K562 (cell line): Measurements from ENCODE around the gene KCTD16. TPM values are rescaled to one million over a fixed set of nuclear protein-coding genes. Genes with fewer than 3 reads are reported as not detected.

Source experiments
- ATAC-seq: fragments of 200-7000 bp; cut with Tn5 transposase; 3 replicates; pipeline ENCODE4 v1.9.1; 2020; ENCODE audit warnings: moderate library complexity
- BruUV-seq: library from RNA; stranded (reverse); fragments of 400-500 nt; replicated peaks from 2 replicates; lab custom pipeline; 2021; lab: Mats Ljungman, UMichigan
- CTCF ChIA-PET: fragments of 300-600 bp; formaldehyde crosslinking; extraction: SDS; loops from one replicate; lab custom pipeline; 2021; ENCODE audit warnings: low intra/inter-chr PET ratio; lab: Yijun Ruan, JAX
- POLR2A ChIA-PET: fragments of 300-600, 350-650 bp; sonication (Branson Sonifier 250); formaldehyde crosslinking; extraction: SDS; loops from one replicate; lab custom pipeline; 2021; ENCODE audit warnings: antibody characterized with exemption, inconsistent platforms; lab: Yijun Ruan, JAX
- DNase-seq, 4 experiments: peaks; one replicate each; pipeline versions ENCODE4 v3.0.0 to v3.0.0-alpha.2; 2011 to 2018; ENCODE audit warnings: low spot score in 3 of 4, mixed read lengths in 3 of 4; ENCODE audit errors: extremely low read depth in 1 of 4
- FAIRE-seq: peaks from 2 replicates; lab custom pipeline; 2011; peaks lifted over from hg19 to GRCh38; lab: Jason Lieb, UNC
- H2AFZ ChIP-seq: 2 replicates; pipeline ENCODE4 v1.6.0; 2011; ENCODE audit warnings: low read depth, low read length, control low read depth, inconsistent platforms
- H3K27ac ChIP-seq: fragments of 200-600 bp; 3 replicates; pipeline ENCODE4 v1.8.0; 2011; ENCODE audit warnings: low read depth, mild to moderate bottlenecking, control low read depth, inconsistent platforms, low read length, moderate library complexity, mixed read lengths; ENCODE audit errors: extremely low read depth
- H3K27me3 ChIP-seq, 2 experiments: fragments of 300-600 bp in 1 of 2; 2 replicates in 1 of 2; 3 replicates in 1 of 2; pipeline versions ENCODE4 v1.6.0 to v1.8.0; 2011; ENCODE audit warnings: inconsistent platforms in 2 of 2, low read length in 2 of 2, mild to moderate bottlenecking in 1 of 2, mixed read lengths in 1 of 2, moderate library complexity in 1 of 2; ENCODE audit not compliant: control insufficient read depth in 2 of 2, insufficient read depth in 2 of 2
- H3K36me3 ChIP-seq: fragments of 300-600 bp; 3 replicates; pipeline ENCODE4 v1.8.0; 2011; ENCODE audit warnings: mild to moderate bottlenecking, low read length, inconsistent platforms; ENCODE audit not compliant: control insufficient read depth, insufficient read depth
- H3K4me1 ChIP-seq, 2 experiments: fragments of 200-600 bp in 1 of 2; replicated peaks in 1 of 2; 2 replicates in 1 of 2; 3 replicates in 1 of 2; pipeline versions ENCODE4 v1.5.1 to v1.8.0; 2011; ENCODE audit warnings: inconsistent platforms in 2 of 2, low read length in 2 of 2, mild to moderate bottlenecking in 1 of 2, mixed read lengths in 1 of 2, moderate library complexity in 1 of 2; ENCODE audit not compliant: control insufficient read depth in 2 of 2, insufficient read depth in 2 of 2
- H3K4me2 ChIP-seq: 2 replicates; pipeline ENCODE4 v1.6.1; 2011; ENCODE audit warnings: low read length, control low read depth, inconsistent platforms, mixed read lengths; ENCODE audit not compliant: insufficient read depth
- H3K4me3 ChIP-seq: fragments of 200-600 bp; sonication (generic), shearing (Covaris generic); 2 replicates; pipeline ENCODE4 v1.5.1; 2016; ENCODE audit warnings: control low read depth, inconsistent platforms
- H3K79me2 ChIP-seq: fragments of 200-600 bp; 3 replicates; pipeline ENCODE4 v1.8.0; 2011; ENCODE audit warnings: low read length, inconsistent platforms; ENCODE audit not compliant: control insufficient read depth, insufficient read depth
- H3K9ac ChIP-seq, 2 experiments: 2 replicates each; pipeline versions ENCODE4 v1.6.0 to v1.6.1; 2011; ENCODE audit warnings: low read depth in 2 of 2, low read length in 2 of 2, control low read depth in 1 of 2, inconsistent platforms in 1 of 2, mild to moderate bottlenecking in 1 of 2, mixed read lengths in 1 of 2; ENCODE audit not compliant: insufficient read depth in 1 of 2
- H3K9me1 ChIP-seq: one replicate; pipeline ENCODE4 v1.6.0; 2011; ENCODE audit warnings: inconsistent platforms, mild to moderate bottlenecking, low read length, moderate library complexity; ENCODE audit not compliant: control insufficient read depth, insufficient read depth
- H3K9me3 ChIP-seq: replicated peaks from 2 replicates; pipeline ENCODE4 v1.5.1; 2011; ENCODE audit warnings: low read depth, low read length, inconsistent platforms; ENCODE audit not compliant: control insufficient read depth, insufficient read depth
- H4K20me1 ChIP-seq: replicated peaks from 2 replicates; pipeline ENCODE4 v1.6.1; 2011; ENCODE audit warnings: low read length, inconsistent platforms, mixed read lengths; ENCODE audit not compliant: control insufficient read depth, insufficient read depth
- CBFB ChIP-seq: sonication (generic); formaldehyde crosslinking; IDR thresholded peaks from 2 replicates; pipeline ENCODE4 v1.4.0; 2020; ENCODE audit warnings: mild to moderate bottlenecking, missing genetic modification reagents
- E2F3 ChIP-seq: fragments of 250-450 bp; sonication (Bioruptor Pico); IDR thresholded peaks from 2 replicates; pipeline ENCODE4 v1.4.0; 2020; ENCODE audit warnings: mild to moderate bottlenecking
- EZH2 ChIP-seq: IDR thresholded peaks from 2 replicates; pipeline ENCODE4 v1.6.1; 2012; ENCODE audit warnings: low read depth, mild to moderate bottlenecking, inconsistent platforms, low read length, borderline replicate concordance
- GABPB2 ChIP-seq: fragments of 250-450 bp; sonication (Bioruptor Pico); conservative IDR thresholded peaks from 2 replicates; pipeline ENCODE4 v1.5.1; 2021; ENCODE audit warnings: mild to moderate bottlenecking
- LEF1 ChIP-seq: fragments of 450-650 bp; IDR thresholded peaks from 2 replicates; pipeline ENCODE4 v1.6.1; 2016; ENCODE audit warnings: mild to moderate bottlenecking
- NBN ChIP-seq: fragments of 450-650 bp; IDR thresholded peaks from 2 replicates; pipeline ENCODE4 v1.6.1; 2016; ENCODE audit warnings: low read depth, mild to moderate bottlenecking
- RBM22 ChIP-seq: fragments of 200-400 bp; formaldehyde crosslinking; IDR thresholded peaks from 2 replicates; pipeline ENCODE4 v1.6.1; 2018; ENCODE audit warnings: low read length, low read depth; ENCODE audit not compliant: poor library complexity, severe bottlenecking
- SMAD2 ChIP-seq: fragments of 150-350 bp; IDR thresholded peaks from 2 replicates; pipeline ENCODE4 v1.6.1; 2014; ENCODE audit warnings: low read depth, mild to moderate bottlenecking, low read length
- SMAD4 ChIP-seq: fragments of 250-450 bp; sonication (Bioruptor Pico); conservative IDR thresholded peaks from 2 replicates; pipeline ENCODE4 v1.8.0; 2021; ENCODE audit warnings: inconsistent platforms, mild to moderate bottlenecking, moderate library complexity
- TOE1 ChIP-seq, 2 experiments: fragments of 450-650 bp in 1 of 2; sonication (generic) in 1 of 2; formaldehyde crosslinking in 1 of 2; IDR thresholded peaks; 2 replicates each; pipeline versions ENCODE4 v1.7.1 to v1.8.0; 2016 to 2022; ENCODE audit warnings: borderline replicate concordance in 2 of 2, mild to moderate bottlenecking in 2 of 2, antibody characterized with exemption in 1 of 2, inconsistent platforms in 1 of 2, low read depth in 1 of 2, missing genetic modification reagents in 1 of 2, moderate library complexity in 1 of 2
- ZBTB1 ChIP-seq: sonication (generic); formaldehyde crosslinking; IDR thresholded peaks from 2 replicates; pipeline ENCODE4 v1.8.1; 2023; ENCODE audit warnings: missing genetic modification reagents, low read depth, mild to moderate bottlenecking, borderline replicate concordance
- ZBTB7A ChIP-seq: IDR thresholded peaks from 2 replicates; pipeline ENCODE4 v1.6.1; 2011; ENCODE audit warnings: low read depth, mild to moderate bottlenecking, low read length, moderate library complexity, borderline replicate concordance; ENCODE audit not compliant: control insufficient read depth
- WGBS: fragments of 100-300 bp; shearing (Covaris generic); methylation state at CpG from one replicate; pipeline ENCODE4 v1.1.6; 2016; ENCODE audit warnings: low coverage, mixed read lengths; ENCODE audit not compliant: insufficient coverage; ENCODE audit errors: missing lambda C conversion rate; 5-methylcytosine and 5-hydroxymethylcytosine counted together
- in situ Hi-C: fragments of 300-500 bp; cut with MboI; formaldehyde crosslinking; loops from 4 replicates; pipeline ENCODE4 v1.15.0; 2018; ENCODE audit warnings: inconsistent platforms, mixed read lengths
- intact Hi-C: fragments of 100-400 bp; cut with micrococcal nuclease; formaldehyde crosslinking; loops from 2 replicates; pipeline ENCODE4 v1.14.2; 2022
- polyA plus RNA-seq, 8 experiments: library from polyadenylated mRNA; depleted of rRNA in 4 of 8; stranded (reverse) in 5 of 8; unstranded in 3 of 8; fragments of >200 nt; fragmentation: Nextera tagmentation in 2 of 8; fragmentation: Illumina TruSeq in 1 of 8; extraction: Ambion mirVana in 2 of 8; extraction: Trizol in 1 of 8; gene quantifications; 2 replicates each; pipeline versions ENCODE4 v1.2.1 to v1.2.3, GENCODE V29; 2011 to 2014; ENCODE audit warnings: inconsistent platforms in 1 of 8, missing spikeins in 1 of 8
- total RNA-seq, 7 experiments: library from RNA; depleted of rRNA in 6 of 7; stranded (reverse); fragments of >200 nt in 6 of 7; fragmentation: Illumina TruSeq in 2 of 7; extraction: Trizol in 2 of 7; gene quantifications; 2 replicates each; pipeline versions ENCODE4 v1.2.1 to v1.2.3, GENCODE V29; 2011 to 2021; ENCODE audit warnings: low replicate concordance in 1 of 7
- TF ChIP-seq, protein P1 (sequence below): fragments of 250-450 bp; sonication (Bioruptor Pico); IDR thresholded peaks from 2 replicates; pipeline ENCODE4 v1.5.0; 2022; ENCODE audit warnings: mild to moderate bottlenecking
- TF ChIP-seq, protein P2 (sequence below), 2 experiments: fragments of 450-650 bp; IDR thresholded peaks; 2 replicates each; pipeline ENCODE4 v1.6.1; 2016

KCTD16 gene
- total and polyA plus RNA-seq, 9 of the 15 experiments (the other 6 are each of a cell fraction or from before 2014, with no cell fraction given) = 0.04 TPM; not detected in 8

DNA sequence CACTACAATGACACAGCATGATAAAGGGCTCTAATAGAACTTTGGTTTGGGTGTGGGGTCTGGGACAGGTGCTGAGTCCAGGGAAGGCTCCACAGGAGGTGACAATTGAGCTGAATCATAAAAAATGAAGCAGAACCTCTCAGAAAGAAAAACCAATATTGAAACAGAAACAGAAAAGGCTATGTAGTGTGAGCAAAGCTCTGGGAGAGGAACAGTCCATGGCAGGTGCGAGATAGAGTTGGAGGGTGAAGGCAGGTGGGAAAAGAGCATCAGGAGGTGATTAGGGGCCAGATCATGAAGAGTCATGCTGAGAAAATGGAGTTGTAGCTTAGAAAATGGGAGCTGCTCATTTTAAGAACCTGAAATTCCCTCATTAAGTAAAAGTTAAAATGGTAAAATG lies 164.9 kb downstream of the KCTD16 start:
- ChIA-PET CTCF (no interaction called here), POLR2A (no interaction called here)
- no peak for DNase-seq
- 0% methylated on average over 1 of the region's 1 CpG for WGBS
- H3K4me2 ChIP-seq = no peak overlapping the region
- H3K9me3 ChIP-seq = no peaks in the 10 kb centered on the region
- H3K79me2 ChIP-seq = no peaks in the 10 kb centered on the region
- TF ChIP-seq GABPB2 (CRISPR knock-in tag) = no peak
- no peak for TF ChIP-seq ZBTB1 (CRISPR knock-in tag)
- TF ChIP-seq LEF1 = no peak
- no peak for TF ChIP-seq EZH2
- no peak for TF ChIP-seq TOE1 (IDR thresholded peaks at IDR 0.05; ENCODE audit: borderline replicate concordance)
- TF ChIP-seq TOE1 (CRISPR knock-in tag; IDR thresholded peaks at IDR 0.05; ENCODE audit: borderline replicate concordance, low read depth) = no peak
- TF ChIP-seq NBN = no peak
- TF ChIP-seq, protein P1, sequence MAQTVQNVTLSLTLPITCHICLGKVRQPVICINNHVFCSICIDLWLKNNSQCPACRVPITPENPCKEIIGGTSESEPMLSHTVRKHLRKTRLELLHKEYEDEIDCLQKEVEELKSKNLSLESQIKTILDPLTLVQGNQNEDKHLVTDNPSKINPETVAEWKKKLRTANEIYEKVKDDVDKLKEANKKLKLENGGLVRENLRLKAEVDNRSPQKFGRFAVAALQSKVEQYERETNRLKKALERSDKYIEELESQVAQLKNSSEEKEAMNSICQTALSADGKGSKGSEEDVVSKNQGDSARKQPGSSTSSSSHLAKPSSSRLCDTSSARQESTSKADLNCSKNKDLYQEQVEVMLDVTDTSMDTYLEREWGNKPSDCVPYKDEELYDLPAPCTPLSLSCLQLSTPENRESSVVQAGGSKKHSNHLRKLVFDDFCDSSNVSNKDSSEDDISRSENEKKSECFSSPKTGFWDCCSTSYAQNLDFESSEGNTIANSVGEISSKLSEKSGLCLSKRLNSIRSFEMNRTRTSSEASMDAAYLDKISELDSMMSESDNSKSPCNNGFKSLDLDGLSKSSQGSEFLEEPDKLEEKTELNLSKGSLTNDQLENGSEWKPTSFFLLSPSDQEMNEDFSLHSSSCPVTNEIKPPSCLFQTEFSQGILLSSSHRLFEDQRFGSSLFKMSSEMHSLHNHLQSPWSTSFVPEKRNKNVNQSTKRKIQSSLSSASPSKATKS (CRISPR knock-in tag) = no peak
- TF ChIP-seq, protein P2, sequence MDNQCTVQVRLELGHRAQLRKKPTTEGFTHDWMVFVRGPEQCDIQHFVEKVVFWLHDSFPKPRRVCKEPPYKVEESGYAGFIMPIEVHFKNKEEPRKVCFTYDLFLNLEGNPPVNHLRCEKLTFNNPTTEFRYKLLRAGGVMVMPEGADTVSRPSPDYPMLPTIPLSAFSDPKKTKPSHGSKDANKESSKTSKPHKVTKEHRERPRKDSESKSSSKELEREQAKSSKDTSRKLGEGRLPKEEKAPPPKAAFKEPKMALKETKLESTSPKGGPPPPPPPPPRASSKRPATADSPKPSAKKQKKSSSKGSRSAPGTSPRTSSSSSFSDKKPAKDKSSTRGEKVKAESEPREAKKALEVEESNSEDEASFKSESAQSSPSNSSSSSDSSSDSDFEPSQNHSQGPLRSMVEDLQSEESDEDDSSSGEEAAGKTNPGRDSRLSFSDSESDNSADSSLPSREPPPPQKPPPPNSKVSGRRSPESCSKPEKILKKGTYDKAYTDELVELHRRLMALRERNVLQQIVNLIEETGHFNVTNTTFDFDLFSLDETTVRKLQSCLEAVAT (IDR thresholded peaks at IDR 0.05) = no peak
- no peak for TF ChIP-seq E2F3 (CRISPR knock-in tag)
- no peak for TF ChIP-seq RBM22
- TF ChIP-seq ZBTB7A = no peak
- no peak for TF ChIP-seq CBFB (CRISPR knock-in tag)
- TF ChIP-seq SMAD2 = no peak
- TF ChIP-seq SMAD4 (CRISPR knock-in tag) = no peak
- H3K4me3 ChIP-seq = no peak overlapping the region
- no peak overlapping the region for H3K27ac ChIP-seq
- H4K20me1 ChIP-seq = no peaks in the 10 kb centered on the region
- no peak overlapping the region for H2AFZ ChIP-seq
- ATAC-seq = no peak
- no peak for FAIRE-seq
- no peaks in the 10 kb centered on the region for H3K9me1 ChIP-seq
- H3K9ac ChIP-seq = no peak overlapping the region
- H3K4me1 ChIP-seq = no peaks in the 10 kb centered on the region
- no peaks in the 10 kb centered on the region for H3K36me3 ChIP-seq
- no peaks in the 10 kb centered on the region for H3K27me3 ChIP-seq
- intact Hi-C loops = no loop called here
- BruUV-seq = no TSS peak
- in situ Hi-C loops = no loop called here
